GM19025 (cell line): ENCODE results near the gene KLHL36.
"Not testable (repeated sequence)": the region's sequence is repeated elsewhere in the genome, so short reads cannot be mapped to it uniquely, and the experiment has no call there.

Experiments used
- ATAC-seq: cut with Tn5 transposase; IDR thresholded peaks from one replicate; pipeline ENCODE4 v1.9.1; 2021; ENCODE audit warnings: mild to moderate bottlenecking, low read depth, moderate library complexity; ENCODE audit not compliant: unreplicated experiment

KLHL36 gene

DNA sequence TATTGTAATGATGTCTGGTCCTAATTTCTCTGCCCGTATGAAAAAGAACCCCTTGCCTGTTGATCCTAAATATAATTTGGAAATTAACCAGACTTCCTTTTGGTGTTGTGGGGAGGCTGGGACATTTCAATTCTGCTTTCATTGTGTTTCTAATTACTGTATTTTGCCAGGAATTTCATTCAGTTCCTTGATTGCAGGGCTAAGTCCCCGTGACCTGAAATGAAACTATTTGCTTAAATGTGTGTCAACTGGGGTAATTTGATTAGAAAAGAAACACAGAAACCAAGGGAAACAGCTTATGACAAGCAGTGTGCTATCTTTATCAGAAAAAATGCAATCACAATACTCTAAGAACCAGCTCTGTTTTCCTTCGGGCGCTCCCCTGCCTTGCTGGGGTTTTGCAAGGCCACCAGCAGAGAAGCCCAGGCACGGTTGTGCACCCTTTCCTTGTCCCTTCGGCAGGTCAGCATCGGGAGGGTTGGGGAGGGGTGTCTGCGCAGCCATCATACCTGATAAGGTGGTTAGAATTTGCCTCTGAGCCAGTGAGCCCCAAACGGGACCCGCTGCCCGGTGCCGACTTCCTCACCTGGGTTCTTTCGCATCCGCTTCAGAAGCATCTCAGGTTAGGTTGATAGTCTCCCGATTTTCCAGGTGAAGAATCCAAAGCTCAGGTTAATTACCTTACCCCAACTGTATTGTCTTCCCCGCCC, 19.4 kb downstream of the KLHL36 start:
- no peak for ATAC-seq

DNA sequence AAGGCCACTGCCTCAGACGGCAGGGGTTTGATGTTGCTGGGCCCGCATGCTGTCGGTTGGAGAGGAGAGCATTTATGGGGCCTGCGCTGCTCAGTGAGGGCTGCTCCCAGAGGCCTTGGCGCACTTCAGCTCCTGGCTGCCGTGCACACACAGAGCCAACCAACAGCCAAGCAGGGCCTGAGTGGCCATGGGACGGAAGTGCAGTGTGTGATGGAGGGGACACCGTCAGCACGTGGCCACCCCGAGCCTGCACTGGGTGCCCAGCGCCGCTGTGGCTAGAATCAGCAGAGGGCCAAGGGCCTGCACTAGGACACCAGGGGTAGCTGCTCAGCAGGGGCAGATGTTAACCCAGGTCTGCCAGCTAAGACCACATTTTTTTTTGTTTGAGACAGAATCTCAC, 21.8 kb downstream of the KLHL36 start:
- no peak for ATAC-seq

DNA sequence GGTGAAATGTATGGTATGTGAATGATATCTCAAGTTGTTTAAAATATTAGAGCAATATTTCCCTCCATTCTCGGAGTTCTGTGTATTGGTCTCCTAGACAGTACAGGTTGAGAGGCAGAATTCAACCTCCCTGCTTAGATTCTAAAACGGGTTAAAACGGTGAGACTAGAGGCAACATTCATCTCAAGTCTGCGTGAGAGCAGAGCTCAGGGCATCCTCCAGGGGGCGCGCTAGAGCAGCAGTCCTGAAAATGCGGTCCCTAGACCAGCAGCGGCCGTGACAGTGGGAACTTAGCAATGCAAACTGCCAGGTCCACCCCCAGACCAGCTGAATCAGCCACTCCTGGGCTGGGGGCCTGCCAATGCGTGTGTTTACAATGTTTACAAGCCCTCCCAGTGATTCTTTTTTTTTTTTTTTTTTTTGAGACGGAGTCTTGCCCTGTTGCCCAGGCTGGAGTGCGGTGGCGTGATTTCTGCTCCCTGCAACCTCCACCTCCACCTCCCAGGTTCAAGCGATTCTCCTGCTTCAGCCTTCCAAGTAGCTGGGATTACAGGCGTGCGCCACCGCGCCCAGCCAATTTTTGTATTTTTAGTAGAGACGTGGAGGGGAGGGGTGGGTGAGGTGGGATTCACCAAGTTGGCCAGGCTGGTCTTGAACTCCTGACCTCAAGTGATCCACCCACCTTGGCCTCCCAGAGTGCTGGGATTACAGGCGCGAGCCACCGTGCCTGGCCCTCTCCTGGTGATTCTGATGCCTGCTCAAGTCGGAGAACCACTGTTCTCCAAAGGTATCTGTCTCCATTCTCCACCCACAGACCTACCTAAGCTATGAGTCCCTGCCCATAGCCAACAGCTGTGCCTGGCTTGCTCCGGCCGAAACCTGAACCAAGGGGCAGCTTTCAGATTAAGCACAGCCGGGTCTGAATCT, 24.2 kb downstream of the KLHL36 start:
- ATAC-seq: no peak

DNA sequence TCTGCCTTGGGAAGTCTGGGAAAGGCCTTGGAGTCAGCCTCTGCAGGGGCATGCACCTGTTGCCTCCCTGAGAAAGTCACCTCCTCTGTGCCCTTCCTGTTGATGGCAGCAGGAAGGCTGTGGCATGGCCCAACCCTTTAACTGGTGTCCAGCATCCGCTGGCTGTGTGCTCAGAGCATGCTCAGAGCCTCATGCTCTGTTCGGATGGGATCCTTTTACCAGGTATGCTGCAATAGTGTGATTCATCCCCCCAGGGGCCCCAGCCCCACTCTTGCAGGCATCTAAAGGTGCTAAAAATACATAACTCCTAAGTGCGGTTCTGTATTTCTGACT, 24.9 kb downstream of the KLHL36 start:
- no peak for ATAC-seq

DNA sequence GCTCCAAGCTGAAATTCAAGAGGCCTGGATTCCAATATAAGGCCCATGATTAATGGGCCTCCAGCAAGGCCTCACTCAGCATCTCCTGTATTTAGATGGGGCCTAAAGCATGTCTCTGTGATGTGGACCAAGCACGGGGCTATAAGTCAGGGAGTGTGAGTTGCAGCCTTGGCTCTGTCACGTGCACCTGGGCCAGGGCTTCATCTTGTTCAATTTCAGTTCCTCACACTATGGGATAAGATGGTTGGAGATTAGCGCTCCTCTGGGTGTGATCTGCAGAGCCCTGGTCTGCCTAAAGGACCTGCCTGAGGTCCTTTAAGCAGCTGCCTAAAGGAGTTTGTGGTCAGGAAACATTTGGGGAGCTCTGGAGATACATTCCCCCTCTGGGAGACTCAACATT, 25.2 kb downstream of the KLHL36 start:
- ATAC-seq: no peak

DNA sequence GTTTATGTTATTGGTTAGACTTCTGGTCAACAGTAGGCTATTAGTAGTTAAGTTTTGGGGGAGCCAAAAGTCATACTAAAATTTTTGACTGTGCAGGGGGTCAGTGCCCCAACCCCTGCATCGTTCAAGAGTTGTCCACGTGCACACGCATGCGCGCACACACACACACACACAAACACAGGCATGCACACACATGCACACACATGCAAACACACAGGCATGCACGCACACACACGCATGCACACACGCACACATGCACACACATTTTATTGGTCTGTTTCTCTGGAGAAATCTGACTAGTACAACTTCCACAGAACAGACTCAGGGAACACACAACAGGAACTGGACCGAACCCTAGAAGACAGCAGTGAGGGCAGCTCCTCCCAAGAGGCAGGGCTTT, 27.1 kb downstream of the KLHL36 start:
- no peak for ATAC-seq

DNA sequence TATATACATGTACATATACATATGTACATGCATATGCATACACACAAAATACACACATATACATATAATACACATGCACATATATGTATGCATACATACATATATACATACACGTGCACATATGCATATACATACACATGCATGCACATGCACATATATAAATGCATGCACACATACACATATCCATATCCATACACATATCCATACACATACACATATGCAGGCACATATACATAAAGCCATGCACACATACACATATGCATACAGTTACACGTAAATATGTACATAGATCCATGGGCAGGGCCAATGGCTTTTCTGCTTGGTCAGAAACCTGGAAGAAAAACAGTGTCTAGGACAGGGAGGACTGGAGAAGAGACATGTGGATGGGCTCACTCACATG, 27.6 kb downstream of the KLHL36 start:
- no peak for ATAC-seq

DNA sequence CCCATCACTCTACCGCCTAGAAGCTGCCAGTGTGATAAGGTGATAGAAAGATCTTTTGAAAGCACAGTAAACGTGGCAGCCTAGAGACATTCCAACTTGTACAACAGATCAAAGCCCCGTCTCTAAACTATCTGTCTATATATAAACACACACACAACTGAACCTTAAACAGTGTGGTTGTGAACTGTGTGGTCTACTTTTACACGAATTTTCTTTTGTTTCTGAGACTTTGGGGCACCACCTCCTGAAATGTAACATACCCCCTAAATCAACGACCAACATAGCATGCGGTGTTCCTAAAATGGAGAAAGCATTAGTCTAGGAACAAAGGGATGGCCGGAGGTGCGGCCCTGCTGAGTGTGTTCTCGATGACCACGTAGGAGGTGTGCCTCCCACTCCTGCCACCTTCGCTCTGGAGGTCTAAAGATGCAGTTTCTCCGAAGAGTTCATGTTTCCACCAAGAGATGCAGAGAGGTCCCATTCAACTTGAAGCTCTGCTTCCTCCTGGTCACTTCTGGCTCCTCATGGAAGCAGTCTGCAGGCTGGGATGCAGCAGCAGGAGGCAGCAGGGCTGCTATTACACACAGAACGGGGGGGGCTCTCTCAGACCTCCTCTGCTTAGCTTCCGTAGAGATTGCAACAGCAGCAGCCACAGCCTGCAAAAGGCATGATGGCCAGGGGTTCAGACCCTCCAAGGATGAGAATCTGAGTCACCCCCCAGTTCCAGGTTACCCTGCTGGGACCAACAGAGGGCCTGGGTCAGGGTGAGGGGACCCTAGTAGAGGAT, 28.9 kb downstream of the KLHL36 start:
- ATAC-seq: no peak

DNA sequence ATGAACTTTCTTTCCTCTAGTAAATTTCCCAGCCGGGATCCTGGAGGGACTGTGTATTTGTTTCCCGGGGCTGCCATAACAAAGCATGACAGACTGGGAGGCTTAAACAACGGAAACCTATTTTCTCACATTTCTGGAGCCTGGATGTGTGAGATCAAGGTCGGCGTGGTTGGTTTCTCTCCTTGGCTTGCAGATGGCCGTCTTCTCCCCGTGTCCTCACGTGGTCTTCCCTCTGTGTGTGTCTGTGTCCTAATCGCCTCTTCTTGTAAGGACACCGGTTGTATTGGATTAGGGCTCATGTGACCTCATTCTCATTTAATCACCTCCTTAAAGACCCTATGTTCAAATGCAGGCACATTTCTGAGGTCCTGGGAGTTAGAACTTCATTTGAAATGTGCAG, 29.5 kb downstream of the KLHL36 start:
- ATAC-seq: no peak

DNA sequence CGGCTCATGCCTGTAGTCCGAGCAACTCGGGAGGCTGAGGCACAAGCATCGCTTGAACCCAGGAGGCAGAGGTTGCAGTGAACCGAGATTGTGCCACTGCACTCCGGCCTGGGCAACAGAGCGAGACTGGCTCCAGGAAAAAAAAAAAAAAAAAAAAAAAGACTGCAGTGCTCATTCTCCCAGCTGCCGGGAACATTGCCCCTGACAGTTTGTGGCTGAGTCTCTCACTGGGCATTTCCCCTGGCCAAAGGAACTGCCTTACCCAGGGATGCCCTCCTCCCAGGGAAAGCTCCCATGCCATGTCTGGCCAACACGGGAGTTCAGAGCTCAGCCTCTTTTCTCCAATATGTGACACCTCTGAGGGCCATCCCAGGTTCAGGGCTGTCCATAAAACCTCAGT, 30.2 kb downstream of the KLHL36 start:
- no peak for ATAC-seq

DNA sequence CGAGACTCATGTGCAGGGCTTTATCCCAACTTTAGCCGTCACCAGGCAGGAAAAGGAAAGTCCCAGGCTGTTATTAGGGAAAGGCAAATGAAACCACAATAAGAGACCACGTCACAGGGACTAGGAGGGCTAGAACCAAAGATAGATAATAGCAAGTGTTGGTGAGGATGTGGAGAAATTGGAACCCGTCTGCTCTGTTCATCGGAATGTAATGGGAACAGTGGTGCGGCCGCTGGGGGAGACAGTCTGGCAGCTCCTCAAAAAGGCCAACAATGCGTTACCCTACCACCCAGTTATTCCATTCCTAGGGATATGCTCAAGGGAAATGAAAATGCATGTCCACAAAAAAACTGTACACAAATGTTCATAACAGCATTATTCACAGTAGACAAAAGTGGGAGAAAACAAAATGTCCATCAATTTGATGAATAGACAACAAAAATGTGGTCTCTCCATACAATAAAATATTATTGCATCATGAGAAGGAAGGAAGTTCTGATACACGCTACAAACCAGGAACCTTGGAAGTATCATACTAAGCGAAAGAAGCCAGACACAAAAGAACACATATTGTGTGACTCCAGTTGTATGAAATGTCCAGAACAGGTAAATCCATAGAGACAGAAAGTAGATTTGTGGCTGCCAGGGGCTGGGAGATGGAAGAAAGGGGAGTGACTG, 32.0 kb downstream of the KLHL36 start:
- ATAC-seq: no peak

DNA sequence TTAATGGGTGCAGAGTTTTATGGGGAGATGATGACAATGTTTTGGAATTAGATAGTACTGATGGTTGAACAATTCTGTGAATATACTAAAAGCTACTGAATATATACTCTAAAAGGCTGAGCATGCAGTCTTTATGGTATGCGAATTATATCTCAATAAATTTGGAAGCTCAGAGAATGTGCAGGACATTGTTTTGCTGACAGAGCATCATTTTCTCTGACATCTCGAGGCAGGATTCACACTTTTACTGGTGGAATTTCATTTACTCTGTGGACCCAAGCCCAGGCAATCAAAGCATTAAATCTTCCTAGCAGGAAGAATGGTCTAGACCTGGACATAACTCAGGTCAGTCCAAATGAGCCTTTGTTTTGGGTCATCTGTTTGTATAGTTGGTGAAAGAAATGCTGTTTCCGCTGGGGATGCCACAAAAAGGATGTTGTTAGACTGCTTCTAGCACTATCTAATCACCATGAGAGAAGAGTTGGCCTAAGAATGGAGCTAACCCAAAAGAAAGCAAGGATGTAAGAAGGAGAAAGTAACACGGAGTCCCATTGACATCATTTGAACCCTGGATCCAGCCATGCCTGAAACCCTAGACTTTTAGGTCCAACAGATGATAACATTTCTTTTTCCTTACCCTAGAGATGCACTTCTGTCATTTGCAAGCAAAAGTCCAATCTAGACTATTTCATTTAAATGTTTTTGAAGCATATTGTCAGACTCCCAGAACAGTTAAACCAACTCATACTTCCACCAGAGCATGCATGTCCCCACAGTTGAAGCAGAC, 32.7 kb downstream of the KLHL36 start:
- ATAC-seq: no peak

DNA sequence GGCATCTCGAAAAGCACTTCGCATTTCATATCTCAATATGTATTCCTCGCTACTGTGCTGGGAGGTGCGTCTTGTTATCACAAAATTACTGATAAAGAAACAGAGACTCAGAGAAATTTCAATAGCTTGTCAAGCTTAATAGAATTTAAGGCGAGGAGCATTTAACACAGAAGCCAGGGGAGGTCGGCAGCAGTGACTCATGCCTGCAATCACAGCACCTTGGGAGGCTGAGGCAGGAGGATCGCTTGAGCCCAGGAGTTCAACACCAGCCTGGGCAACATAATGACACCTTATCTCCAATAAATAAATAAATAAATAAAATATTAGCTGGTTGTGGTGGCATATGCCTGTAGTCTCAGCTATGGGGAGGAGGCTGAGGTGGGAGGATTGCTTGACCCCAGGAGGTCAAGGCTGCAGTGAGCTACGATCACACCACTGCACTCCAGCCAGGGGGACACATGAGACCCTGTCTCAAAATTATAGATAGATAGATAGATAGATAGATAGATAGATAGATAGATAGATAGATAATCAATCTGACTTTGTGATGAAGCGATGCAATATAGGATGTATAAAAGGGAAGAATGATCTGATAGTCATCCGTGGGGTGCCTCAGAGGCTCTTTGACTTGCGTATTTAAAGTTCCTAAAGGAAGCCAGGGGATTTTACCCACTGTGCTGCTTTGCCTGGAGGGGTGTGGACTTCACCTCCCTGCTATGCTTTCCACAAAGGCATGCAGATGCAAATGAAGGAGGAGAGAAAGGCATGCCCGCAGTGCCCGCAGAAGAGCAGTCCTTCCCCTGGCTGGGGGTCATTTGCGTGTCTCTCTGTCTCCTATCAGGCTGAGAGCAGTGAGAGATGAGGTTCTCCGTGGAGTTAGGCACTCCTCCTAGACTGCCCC, 35.6 kb downstream of the KLHL36 start:
- no peak for ATAC-seq

DNA sequence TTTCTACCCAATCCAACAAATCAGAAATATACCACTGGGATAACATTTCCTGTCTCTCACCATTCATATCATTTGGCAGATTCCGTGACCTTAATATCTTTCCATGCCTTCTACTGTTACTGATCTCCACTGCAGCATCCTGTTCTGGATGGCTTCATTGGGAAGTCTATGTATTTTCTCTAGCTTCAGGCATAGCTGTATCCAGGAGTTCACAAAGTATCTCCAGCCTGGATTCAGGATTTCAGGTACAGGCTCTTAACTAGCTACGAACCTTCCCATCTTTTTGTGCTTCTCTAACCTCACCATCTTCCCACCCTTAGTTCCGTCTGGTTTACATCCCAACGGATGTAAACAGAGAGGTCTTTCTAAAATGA, 36.3 kb downstream of the KLHL36 start:
- ATAC-seq: no peak

DNA sequence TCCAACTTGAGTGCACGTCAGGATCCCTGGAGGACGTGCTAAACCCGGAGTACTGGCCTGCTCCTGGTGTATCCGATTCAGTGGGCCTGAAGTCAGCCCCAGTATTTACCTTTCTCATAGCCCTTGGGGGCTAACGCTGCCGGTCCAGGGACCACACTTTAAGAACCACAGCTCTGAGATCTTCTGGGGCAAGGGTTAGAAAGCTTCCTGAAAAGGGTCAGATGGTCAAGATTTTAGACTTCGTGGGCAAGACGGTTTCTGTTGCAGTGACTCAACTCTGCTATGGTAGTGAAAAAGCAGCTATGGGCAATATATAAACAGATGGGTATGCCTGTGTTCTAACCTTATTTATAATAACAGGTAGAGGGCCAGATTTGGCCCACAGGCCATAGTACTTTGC, 36.9 kb downstream of the KLHL36 start:
- ATAC-seq: no peak

DNA sequence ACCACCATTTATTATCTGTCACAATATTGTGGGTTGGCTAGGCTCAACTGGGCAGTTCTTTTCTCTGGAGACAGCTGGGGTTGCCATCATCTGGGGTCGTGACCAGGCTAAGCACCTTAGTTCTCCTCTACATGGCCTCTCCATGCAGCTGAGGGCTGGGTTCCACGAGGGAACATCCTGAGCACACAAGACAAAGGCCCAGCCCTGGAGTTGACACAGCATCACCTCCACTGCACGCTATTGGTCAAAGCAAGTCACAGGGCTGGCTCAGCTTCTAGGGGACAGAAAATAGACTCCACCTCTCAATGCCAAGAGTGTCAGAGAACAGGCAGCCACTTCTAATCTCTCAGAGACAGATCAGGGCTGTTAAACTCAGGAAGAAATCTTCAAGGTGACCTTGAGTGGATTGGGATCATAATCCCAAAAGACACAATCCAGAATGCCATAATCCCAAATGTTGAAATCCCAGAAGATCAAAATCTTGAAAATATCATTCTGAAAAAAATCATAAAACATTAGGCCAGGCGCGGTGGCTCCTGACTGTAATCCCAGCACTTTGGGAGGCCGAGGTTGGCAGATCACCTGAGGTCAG, 38.5 kb downstream of the KLHL36 start:
- ATAC-seq: no peak

DNA sequence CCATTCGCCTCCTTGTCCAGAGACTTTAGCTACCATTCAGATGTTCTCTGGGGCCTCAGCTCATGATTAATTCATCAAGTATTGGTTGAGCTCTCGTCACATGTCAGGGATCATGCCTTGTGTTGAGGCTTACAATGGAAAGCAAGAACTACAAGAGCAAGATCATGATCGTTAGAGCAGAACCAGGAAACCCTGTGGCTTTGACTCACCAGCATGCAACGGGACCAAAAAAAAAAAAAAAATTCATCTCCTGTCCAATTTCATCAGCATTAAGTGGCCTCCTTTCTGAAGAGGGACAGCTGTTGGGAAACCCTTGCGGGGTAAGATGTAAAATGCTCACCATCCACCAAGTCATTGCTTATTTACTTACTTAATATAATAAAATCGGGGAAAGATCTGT, 39.4 kb downstream of the KLHL36 start:
- ATAC-seq: no peak

DNA sequence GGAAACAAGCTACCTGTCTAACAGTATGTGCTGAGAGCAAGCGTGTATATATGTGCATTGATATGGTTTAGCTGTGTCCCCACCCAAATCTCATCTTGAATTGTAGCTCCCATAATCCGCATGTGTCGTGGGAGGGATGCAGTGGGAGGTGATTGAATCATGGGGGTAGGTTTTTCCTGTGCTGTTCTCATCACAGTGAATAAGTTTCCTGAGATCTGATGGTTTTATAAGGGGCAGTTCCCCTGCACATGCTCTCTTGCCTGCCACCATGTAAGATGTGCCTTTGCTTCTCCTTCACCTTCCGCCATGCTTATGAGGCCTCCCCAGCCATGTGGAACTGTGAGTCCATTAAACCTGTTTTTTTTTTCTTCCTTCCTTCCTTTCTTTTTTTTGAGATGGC, 39.9 kb downstream of the KLHL36 start:
- not testable (repeated sequence) for ATAC-seq

DNA sequence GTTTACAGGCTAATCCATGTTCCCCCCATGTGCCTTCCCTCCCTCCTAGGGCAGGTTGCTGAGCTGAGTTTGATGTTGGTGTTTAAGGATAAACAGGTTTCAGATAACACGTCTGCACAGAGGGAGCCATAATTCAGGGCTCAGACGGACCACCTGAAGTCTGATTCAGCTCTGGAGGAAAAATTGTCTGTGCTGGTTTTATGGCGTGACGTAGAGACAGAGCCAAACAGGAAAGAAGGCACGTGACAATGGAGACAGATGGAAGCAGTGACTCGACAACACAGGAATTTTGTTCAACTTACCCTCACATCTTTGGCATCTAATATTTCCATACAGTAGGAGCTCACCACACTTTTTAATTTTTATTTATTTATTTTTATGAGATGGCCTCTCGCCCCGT, 40.8 kb downstream of the KLHL36 start:
- ATAC-seq: no peak
